Common myeloid progenitor, CD34-positive (primary cell): Measurements from ENCODE around the gene NMNAT2.

Experiments used
- CTCF ChIA-PET: fragments of 350-600 bp; sonication (Branson Sonifier 250); formaldehyde crosslinking; loops from one replicate; lab custom pipeline; 2021; ENCODE audit warnings: antibody characterized with exemption; lab: Charles Lee
- POLR2A ChIA-PET: fragments of 350-600 bp; sonication (Branson Sonifier 250); formaldehyde crosslinking; loops from one replicate; lab custom pipeline; 2021; ENCODE audit warnings: antibody characterized with exemption; lab: Charles Lee
- DNase-seq, 3 donors: peaks; one replicate each; pipeline versions ENCODE4 v3.0.0 to v3.0.0-alpha.2; 2013
- H3K27ac ChIP-seq, 2 experiments: 1 replicate in 1 of 2; 2 replicates in 1 of 2; pipeline ENCODE4 v1.7.0; 2013; ENCODE audit warnings: inconsistent platforms in 2 of 2, low read length in 2 of 2, mild to moderate bottlenecking in 2 of 2, low read depth in 1 of 2, moderate library complexity in 1 of 2; ENCODE audit not compliant: severe bottlenecking in 2 of 2, insufficient read depth in 1 of 2, poor library complexity in 1 of 2
- H3K27me3 ChIP-seq, 5 experiments: replicated peaks in 2 of 5; 1 replicate in 3 of 5; 2 replicates in 2 of 5; pipeline versions ENCODE4 v1.6.1 to v1.7.0; 2013; ENCODE audit warnings: low read length in 4 of 5, mild to moderate bottlenecking in 2 of 5, moderate library complexity in 2 of 5, inconsistent platforms in 1 of 5; ENCODE audit not compliant: insufficient read depth in 5 of 5, control insufficient read depth in 4 of 5
- H3K36me3 ChIP-seq, 4 experiments: 1 replicate in 2 of 4; 2 replicates in 2 of 4; pipeline versions ENCODE4 v1.6.1 to v1.7.0; 2013; ENCODE audit warnings: low read length in 3 of 4, control low read depth in 1 of 4, mild to moderate bottlenecking in 1 of 4; ENCODE audit not compliant: control insufficient read depth in 4 of 4, insufficient read depth in 4 of 4
- H3K4me1 ChIP-seq, 4 experiments: 1 replicate in 3 of 4; 2 replicates in 1 of 4; pipeline versions ENCODE4 v1.6.1 to v1.7.1; 2013; ENCODE audit warnings: low read length in 3 of 4, mild to moderate bottlenecking in 3 of 4, control low read depth in 1 of 4, inconsistent platforms in 1 of 4, moderate library complexity in 1 of 4; ENCODE audit not compliant: control insufficient read depth in 4 of 4, insufficient read depth in 4 of 4; ENCODE audit errors: control extremely low read depth in 1 of 4
- H3K4me3 ChIP-seq, 7 experiments: 1 replicate in 4 of 7; 2 replicates in 3 of 7; pipeline versions ENCODE4 v1.5.1 to v1.7.0; 2013; ENCODE audit warnings: mild to moderate bottlenecking in 7 of 7, low read length in 6 of 7, moderate library complexity in 6 of 7, inconsistent platforms in 2 of 7, low read depth in 2 of 7, control low read depth in 1 of 7; ENCODE audit not compliant: insufficient read depth in 4 of 7, control insufficient read depth in 1 of 7; ENCODE audit errors: extremely low read depth in 1 of 7
- H3K9me3 ChIP-seq, 5 experiments: 1 replicate in 4 of 5; 2 replicates in 1 of 5; pipeline versions ENCODE4 v1.6.1 to v1.7.1; 2013; ENCODE audit warnings: low read length in 4 of 5, mild to moderate bottlenecking in 2 of 5, inconsistent platforms in 1 of 5, low read depth in 1 of 5, moderate library complexity in 1 of 5; ENCODE audit not compliant: control insufficient read depth in 4 of 5, insufficient read depth in 2 of 5; ENCODE audit errors: control extremely low read depth in 1 of 5
- WGBS: methylation state at CpG from one replicate; pipeline ENCODE4 v1.1.5; 2013; ENCODE audit not compliant: insufficient coverage; 5-methylcytosine and 5-hydroxymethylcytosine counted together

NMNAT2 gene

GRCh38 chr1:183300828-183301227 lies 117.4 kb downstream of the NMNAT2 start:
- no peak for DNase-seq
- H3K9me3 ChIP-seq = peaks cover 0 to 1% (median 0%) of the 10 kb centered on the region in 5 experiments
- no peaks in the 10 kb centered on the region for H3K36me3 ChIP-seq
- CTCF ChIA-PET = no interaction called here
- no peak overlapping the region for H3K4me3 ChIP-seq
- no peak overlapping the region for H3K27ac ChIP-seq
- H3K4me1 ChIP-seq = no peaks in the 10 kb centered on the region
- 100% methylated on average over 1 of the region's 1 CpG for WGBS
- POLR2A ChIA-PET = no interaction called here
- no peaks in the 10 kb centered on the region for H3K27me3 ChIP-seq

- Histone ChIP-seq H3K4me1 (no peaks in the 10 kb centered on the region), H3K27me3 (no peaks in the 10 kb centered on the region), H3K36me3 (no peaks in the 10 kb centered on the region), H3K9me3 (peaks cover 0 to 1% (median 0%) of the 10 kb centered on the region in 5 experiments), H3K27ac (no peak overlapping the region), H3K4me3 (no peak overlapping the region)
- no peak for DNase-seq
- POLR2A ChIA-PET = no interaction called here
- CTCF ChIA-PET = no interaction called here
Measured at GRCh38 chr1:183300395-183300794, 117.8 kb downstream of the NMNAT2 start.

- DNase-seq = no peak
- no peak overlapping the region for H3K27ac ChIP-seq
- 93% methylated on average over 3 of the region's 4 CpGs for WGBS
- H3K36me3 ChIP-seq = no peaks in the 10 kb centered on the region
- peaks cover 0 to 1% (median 0%) of the 10 kb centered on the region in 5 experiments for H3K9me3 ChIP-seq
- POLR2A ChIA-PET = no interaction called here
- no peak overlapping the region for H3K4me3 ChIP-seq
- H3K4me1 ChIP-seq = no peaks in the 10 kb centered on the region
- CTCF ChIA-PET = interaction anchor here (1.4 kb wide), 1 partner anchor 9 kb away, joined by 5 read pairs; no protein-coding TSS in a partner anchor
- no peaks in the 10 kb centered on the region for H3K27me3 ChIP-seq
Measured at GRCh38 chr1:183296782-183297181, 121.4 kb downstream of the NMNAT2 start.

- H3K27ac ChIP-seq = no peak overlapping the region
- DNase-seq = no peak
- no peaks in the 10 kb centered on the region for H3K36me3 ChIP-seq
- CTCF ChIA-PET = no interaction called here
- H3K9me3 ChIP-seq = peaks cover 0 to 1% (median 0%) of the 10 kb centered on the region in 5 experiments
- H3K4me3 ChIP-seq = no peak overlapping the region
- 97% methylated on average over 4 of the region's 5 CpGs for WGBS
- no peaks in the 10 kb centered on the region for H3K4me1 ChIP-seq
- POLR2A ChIA-PET = no interaction called here
- no peaks in the 10 kb centered on the region for H3K27me3 ChIP-seq
Measured at GRCh38 chr1:183295521-183295920, 122.7 kb downstream of the NMNAT2 start.

- H3K27ac ChIP-seq = no peak overlapping the region
- DNase-seq = no peak
Measured at GRCh38 chr1:183293876-183294275, 124.3 kb downstream of the NMNAT2 start.

GRCh38 chr1:183293241-183293640 lies 124.9 kb downstream of the NMNAT2 start:
- H3K9me3 ChIP-seq = no peaks in the 10 kb centered on the region
- H3K36me3 ChIP-seq = no peaks in the 10 kb centered on the region
- no peak overlapping the region for H3K4me3 ChIP-seq
- no peaks in the 10 kb centered on the region for H3K4me1 ChIP-seq
- no peak overlapping the region for H3K27ac ChIP-seq
- H3K27me3 ChIP-seq = no peaks in the 10 kb centered on the region
- DNase-seq = no peak
- POLR2A ChIA-PET = interaction anchor here (0.6 kb wide), 1 partner anchor 290 kb away, joined by 3 read pairs; no protein-coding TSS in a partner anchor
- CTCF ChIA-PET = no interaction called here
- over 99% methylated on average over 9 of the region's 9 CpGs for WGBS

More at GRCh38 chr1:183293876-183294275, 124.3 kb downstream of the NMNAT2 start:
- Histone ChIP-seq H3K4me3 (no peak overlapping the region), H3K9me3 (no peaks in the 10 kb centered on the region), H3K27me3 (no peaks in the 10 kb centered on the region), H3K36me3 (no peaks in the 10 kb centered on the region), H3K4me1 (no peaks in the 10 kb centered on the region)
- POLR2A ChIA-PET = interaction anchor here (0.6 kb wide), 1 partner anchor 291 kb away, joined by 3 read pairs; no protein-coding TSS in a partner anchor
- WGBS = no CpG with 5 or more reads among the region's 1 CpG
- CTCF ChIA-PET = interaction anchor here (0.6 kb wide), 1 partner anchor 13 kb away, joined by 3 read pairs; no protein-coding TSS in a partner anchor

- CTCF ChIA-PET = interaction anchor here (2.1 kb wide), 1 partner anchor 10 kb away, joined by 6 read pairs; no protein-coding TSS in a partner anchor
- POLR2A ChIA-PET = no interaction called here
Measured at GRCh38 chr1:183291802-183292514, 126.2 kb downstream of the NMNAT2 start.

More at GRCh38 chr1:183291802-183292514, 126.2 kb downstream of the NMNAT2 start:
- no peaks in the 10 kb centered on the region for H3K9me3 ChIP-seq
- WGBS = 95% methylated on average over 7 of the region's 11 CpGs
- H3K27ac ChIP-seq = no peak overlapping the region
- no peak overlapping the region for H3K4me3 ChIP-seq
- no peaks in the 10 kb centered on the region for H3K36me3 ChIP-seq
- no peaks in the 10 kb centered on the region for H3K4me1 ChIP-seq
- no peak for DNase-seq
- H3K27me3 ChIP-seq = no peaks in the 10 kb centered on the region
